GM19025 (cell line): ENCODE measurements around the gene DONSON.

Experiments
- ATAC-seq: cut with Tn5 transposase; IDR thresholded peaks from one replicate; pipeline ENCODE4 v1.9.1; 2021; ENCODE audit warnings: mild to moderate bottlenecking, low read depth, moderate library complexity; ENCODE audit not compliant: unreplicated experiment

The DONSON gene

DNA sequence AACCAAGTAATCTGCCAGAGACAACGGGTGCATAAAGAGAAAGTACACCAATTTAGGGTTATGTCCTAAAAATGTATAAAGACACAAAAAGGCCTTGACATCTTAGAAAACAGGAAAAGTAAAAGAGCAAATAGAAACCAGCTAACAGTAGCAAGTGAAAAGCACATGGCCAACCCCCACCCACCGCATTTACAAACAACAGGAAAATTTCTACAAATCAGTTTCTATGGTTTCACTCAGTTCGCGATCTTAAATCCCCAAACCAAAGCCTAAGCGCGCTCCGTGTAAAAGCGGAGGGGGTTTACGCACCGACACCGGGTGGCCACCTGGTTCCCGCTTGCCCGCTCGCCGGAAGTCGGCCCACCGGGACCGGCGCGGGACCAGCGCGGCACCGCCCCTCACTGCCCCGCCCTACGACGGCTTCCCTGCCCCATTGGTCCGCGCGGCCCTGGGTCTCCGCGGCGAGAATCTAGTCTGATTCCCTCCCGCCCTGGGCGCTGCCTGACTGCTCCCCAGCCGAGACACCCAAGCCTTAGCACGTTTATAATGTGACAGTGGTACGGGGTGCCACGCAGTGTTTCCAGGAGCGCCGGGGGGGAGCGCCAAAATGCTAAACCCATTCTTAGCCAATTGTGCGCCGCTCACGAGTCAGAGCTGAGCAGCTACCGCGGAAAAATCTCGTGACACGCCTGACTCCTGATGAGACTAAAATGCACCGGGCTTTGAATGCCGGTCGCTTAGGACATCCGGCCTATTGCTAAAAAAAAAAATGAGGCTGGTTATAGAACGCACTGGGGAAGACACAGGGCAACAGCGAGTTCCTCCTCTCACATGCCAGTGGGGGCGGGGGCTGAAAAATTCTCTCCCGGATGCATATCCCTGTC is 46.5 kb downstream of the DONSON start, which contains the start of gene GART:
Gene GART (minus strand): TSS at position 362 of the 884 bp plus-strand sequence. CDS start 2,802 bp downstream, outside the sequence.
- ATAC-seq, result peak; percentile 44

- ATAC-seq, result no peak
Observed at GRCh38 chr21:33541105-33541711, 47.3 kb downstream of the DONSON start.

DNA sequence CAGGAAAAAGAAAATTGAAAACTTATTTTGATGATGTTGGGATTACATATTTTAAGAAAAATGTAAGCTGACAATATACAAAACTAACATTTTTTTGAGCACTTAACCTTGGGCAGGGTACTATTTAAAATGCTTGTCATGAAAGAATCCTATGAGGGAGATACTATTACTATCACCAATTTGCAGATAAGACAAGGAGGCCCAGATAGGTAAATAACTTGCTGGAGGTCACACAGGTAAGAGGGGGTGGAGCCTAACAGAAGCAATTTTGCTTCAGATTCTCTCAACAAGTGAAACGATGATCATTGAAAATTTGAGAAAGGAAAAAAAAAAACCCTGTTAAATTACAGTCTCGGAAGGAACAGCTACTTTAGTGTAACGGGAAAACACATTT is 47.8 kb downstream of the DONSON start:
- ATAC-seq, result no peak

DNA sequence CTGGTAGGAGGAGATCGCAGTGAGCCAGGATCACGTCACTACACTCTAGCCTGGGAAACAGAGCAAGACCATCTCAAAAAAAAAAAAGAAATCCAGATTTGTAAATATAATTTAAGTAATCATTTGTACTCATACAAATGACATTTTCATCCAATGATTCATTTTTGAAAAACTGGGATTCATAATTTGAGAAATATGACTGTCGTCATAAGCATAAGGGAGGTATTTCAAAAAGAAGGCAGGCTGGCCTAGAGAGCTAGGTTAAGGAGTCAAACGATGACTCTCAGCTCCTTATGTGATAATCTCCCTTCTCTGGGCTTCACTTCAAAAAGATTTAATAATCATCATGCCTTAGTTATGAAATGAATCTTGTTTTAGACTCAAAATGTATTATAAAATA is 48.9 kb downstream of the DONSON start:
- no peak for ATAC-seq

DNA sequence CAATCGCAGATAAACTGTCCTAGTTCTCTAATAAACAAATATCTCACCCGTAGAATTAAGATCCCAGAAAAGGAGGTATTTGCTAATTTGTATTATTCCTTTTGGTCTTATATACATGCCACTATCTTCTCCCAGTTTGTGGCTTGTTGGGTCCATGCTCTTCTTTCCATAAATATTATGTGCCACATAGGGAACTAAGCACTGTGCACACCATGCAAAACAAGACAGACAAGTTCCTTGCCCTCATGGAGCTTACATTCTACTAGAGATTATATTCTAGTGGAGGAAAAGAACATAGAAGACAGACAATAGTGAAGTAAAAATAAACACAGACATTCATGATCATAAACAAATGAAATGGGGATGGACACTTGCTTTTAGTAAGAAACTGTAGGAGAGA is 51.3 kb downstream of the DONSON start:
- no peak for ATAC-seq

GRCh38 chr21:33531007-33531406 is 57.5 kb downstream of the DONSON start:
- ATAC-seq, result no peak
